HT1080 (cell line): Measurements from ENCODE around the gene ZNF174. TPM values are rescaled to one million over a fixed set of nuclear protein-coding genes. Genes with fewer than 3 reads are reported as not detected.

Experiments
- DNase-seq: peaks from one replicate; pipeline ENCODE4 v3.0.0-alpha.2; 2015; ENCODE audit warnings: low read depth
- polyA plus RNA-seq, 2 experiments: library from polyadenylated mRNA; depleted of rRNA; stranded (reverse); fragments of >200 nt; gene quantifications; 2 replicates each; pipeline ENCODE4 v1.2.3, GENCODE V29; 2015
- total RNA-seq: library from RNA; depleted of rRNA; stranded (reverse); fragments of >200 nt; shearing (Covaris generic); gene quantifications from 2 replicates; pipeline ENCODE4 v1.2.3, GENCODE V29; 2014; rRNA removed

Gene ZNF174
- total RNA-seq, result 9.7 and 15.1 TPM in 2 replicates
- polyA plus RNA-seq (2015; cell fraction: cytosol; rRNA removed), result 11.4 and 15.0 TPM in 2 replicates
- polyA plus RNA-seq (2015; cell fraction: nucleus; rRNA removed), result 17.7 and 20.1 TPM in 2 replicates

DNA sequence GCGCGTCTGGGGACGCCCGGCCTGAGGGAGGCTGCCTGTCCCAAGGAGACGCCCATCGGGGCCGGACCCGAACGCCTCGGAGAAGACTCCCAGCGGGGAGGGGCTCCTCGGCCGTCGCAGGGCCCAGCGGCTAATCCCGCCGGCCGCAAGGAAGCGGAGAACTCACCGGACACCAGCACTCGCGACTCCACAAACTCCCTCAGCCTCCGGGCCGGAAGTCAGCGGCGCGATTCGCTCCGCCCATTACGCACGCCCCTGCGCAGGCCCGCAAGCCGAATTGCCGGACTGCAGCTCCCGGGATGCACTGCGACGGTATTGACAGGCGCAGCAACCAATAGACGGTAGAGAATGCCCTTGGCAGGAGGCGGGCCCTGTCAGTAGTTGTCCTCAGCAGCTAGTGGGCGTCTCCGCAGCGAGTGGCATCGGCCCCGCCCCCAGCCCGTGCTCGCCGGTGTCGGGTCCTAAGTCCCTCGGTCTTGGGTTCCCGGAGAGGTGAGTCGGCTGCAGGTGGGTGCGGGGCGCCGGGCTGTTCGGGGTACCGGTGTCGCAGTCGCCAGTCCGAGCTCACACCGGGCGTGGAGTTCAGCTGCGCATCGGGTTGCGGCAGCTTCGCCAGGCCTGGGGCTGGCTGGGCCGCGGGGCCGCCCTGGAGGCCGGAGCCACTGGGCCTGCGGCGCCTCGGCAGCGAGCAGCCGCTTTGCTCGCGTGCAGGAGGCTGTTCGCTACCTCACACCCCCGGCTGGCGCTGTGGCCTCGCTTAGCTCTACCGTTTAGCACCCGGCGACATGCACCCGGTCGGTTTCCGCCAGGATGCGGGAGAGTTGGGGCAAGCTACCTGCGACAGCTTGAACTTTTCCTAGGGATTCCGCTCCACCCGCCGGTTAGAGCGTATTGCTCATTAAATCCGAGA lies at the start of gene ZNF174, which contains the start of gene ZSCAN32:
ZNF174 (plus strand) TSS at position 437 of the 910 bp plus-strand sequence. CDS start 790 bp downstream, outside the sequence.
ZSCAN32 (minus strand) TSS at position 226 of the 910 bp plus-strand sequence. CDS start 3,447 bp downstream, outside the sequence.
- DNase-seq, result peak; percentile 99

DNA sequence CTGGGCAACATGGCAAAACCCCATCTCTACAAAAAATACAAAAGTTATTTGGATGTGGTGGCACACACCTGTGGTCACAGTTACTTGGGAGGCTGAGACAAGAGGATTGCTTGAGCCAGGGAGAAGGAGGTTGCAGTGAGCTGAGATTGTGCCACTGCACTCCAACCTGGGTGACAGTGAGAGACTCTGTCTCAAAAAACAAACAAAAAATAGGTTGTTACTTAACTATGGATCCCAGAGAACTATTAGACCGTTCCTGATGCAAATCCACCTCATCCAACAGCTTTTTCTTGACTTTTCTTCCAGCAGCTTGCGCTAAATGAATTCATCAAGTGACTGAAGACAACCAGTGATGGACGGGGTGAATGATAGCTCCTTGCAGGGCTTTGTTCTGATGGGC lies 45.4 kb upstream of the ZNF174 start, which contains the start of gene OR2C1:
OR2C1 (plus strand) TSS at position 301 of the 400 bp plus-strand sequence; CDS start at position 353, 52 bp downstream.
- no peak for DNase-seq

DNA sequence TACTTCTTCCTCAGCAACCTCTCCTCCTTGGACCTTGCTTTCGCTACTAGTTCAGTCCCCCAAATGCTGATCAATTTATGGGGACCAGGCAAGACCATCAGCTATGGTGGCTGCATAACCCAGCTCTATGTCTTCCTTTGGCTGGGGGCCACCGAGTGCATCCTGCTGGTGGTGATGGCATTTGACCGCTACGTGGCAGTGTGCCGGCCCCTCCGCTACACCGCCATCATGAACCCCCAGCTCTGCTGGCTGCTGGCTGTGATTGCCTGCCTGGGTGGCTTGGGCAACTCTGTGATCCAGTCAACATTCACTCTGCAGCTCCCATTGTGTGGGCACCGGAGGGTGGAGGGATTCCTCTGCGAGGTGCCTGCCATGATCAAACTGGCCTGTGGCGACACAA lies 44.9 kb upstream of the ZNF174 start:
- DNase-seq, result peak; percentile 11

DNA sequence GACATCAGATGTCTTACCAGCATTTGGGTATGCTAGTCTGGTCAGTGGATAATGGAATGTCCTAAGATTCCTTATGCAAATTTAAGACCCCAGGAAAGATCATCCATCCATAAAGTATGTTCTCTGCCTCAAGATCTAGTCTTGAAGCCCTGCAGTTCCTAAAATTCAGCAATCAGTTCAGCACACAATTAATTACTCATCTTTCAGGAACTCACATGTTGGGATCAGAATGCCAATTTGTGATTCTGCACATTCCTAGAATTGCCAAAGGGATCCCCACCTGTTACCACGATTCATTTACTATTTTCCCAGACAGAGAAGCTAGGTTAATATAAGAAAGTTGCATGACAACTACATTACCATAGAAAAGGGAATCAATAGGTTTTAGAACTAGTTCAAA lies 42.1 kb upstream of the ZNF174 start:
- no peak for DNase-seq

DNA sequence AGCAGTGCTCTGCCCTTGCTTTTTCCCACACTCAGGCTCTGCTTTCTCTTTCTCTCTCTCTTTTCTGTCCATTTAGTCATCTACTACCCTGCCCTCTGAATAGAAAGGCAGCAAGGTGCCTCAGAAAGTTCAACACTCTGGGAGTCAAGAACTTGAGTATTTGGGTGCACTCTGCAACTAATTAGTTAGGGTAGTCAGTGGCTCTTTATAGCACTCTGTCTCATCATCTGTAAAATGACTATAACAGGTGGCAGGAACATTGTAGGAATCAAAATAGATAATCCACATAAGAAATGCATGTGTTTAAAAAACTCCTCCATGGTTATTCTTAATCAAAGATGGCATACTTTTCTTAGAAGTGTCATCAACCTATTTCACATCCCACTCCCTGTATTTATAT lies 38.1 kb upstream of the ZNF174 start:
- DNase-seq, result no peak

DNA sequence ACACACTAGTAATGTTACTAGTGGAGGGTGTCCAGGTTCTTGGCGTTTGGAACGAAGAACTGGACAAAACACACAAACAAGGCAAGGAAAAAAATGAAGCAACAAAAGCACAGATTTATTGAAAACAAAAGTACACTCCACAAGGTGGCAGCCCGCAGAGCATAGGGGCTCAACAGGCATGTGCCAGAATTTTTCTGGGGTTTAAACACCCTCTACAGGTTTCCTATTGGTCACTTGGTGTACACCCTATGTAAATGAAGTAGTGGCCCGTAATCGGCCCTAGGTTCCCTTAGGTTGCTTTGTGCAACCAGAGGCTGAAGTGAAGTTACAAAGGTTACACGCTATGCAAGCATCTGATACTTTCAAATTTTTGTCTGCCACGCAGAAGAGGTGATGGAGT lies 37.2 kb upstream of the ZNF174 start:
- peak; percentile 21 for DNase-seq

DNA sequence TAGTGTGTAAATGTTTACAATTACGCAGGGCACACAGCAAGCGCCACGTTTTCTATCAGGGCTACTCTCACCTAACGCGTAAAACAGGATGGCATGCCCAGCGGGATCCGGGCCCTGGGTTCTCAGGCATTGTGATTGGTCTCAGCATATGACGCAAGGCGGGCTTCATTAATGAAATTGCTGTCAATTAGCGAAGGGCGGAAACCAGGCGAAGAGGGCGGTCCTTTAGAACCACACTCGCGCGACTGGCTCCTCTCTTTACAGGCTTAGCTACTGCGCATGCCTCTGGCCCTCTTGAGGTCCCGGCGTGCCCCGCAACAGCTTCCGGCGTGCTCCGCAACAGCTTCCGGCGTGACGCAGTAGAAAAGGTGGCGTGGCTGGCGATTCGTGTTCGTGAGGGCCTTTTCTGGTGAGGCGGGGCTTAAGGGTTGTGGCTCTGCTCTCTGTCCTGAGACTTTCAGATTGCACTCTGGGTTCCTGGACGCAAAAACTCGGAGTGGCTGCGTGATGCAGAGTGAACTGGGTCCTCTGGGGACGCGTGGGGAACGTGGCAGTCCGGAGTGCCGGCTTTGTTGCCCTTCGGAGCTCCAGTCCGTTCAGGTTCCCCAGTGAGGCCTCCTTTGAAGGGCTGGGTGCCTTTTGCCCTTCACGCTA lies 36.1 kb upstream of the ZNF174 start:
- peak; percentile 90 for DNase-seq

DNA sequence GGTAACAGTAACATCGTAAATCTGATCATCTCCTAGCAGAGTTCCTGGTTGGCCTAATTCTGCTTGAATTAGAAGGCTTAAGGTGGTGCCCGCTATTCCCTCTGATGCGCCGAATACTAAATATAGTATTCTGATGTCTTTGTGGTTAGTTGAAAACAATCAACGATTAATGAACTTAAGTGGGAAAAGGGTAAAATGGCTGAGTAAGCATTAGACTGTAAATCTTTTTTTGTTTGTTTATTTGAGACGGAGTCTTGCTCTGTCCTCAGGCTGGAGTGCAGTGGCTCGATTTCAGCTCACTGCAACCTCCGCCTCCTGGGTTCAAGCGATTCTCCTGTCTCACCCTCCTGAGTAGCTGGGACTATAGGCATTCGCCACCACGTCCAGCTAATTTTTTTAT lies 31.9 kb upstream of the ZNF174 start:
- DNase-seq, result no peak

DNA sequence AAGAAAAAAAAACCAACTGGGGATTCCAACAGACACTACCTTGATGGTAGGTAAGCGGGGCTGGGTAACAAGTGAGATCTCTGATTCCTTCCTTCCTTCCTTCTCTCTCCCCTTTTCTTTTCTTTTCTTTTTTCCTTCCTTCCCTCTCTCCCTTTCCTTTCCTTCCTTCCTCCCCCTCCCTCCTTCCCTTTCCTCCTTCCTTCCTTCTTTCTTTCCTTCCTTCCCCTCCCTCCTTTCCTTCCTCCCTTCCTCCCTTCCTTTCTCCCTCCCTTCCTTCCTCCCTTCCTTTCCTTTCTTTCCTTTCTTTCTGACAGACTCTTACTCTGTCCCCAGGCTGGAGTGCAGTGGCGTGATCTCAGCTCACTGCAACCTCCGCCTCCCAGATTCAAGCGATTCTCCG lies 25.3 kb upstream of the ZNF174 start:
- DNase-seq, result no peak

DNA sequence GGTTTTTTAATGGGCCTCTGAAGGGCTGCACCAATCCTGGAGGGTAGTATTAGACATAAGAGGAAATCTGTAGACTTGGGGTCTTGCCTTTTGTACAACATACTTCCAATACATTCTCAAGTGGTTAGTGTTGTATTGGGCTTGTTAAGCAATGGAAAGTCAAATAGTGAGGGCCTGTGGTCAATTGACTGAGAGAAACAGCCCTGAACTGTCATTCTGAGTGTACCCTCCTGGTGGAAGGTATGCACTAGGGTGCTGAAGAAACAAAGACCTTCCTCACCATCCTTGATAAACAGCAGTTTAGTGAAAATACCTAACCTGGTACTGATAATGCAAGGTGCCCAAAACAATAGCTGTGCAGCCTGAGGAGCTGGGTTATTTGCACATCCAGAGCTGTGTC lies 23.1 kb upstream of the ZNF174 start:
- DNase-seq, result no peak

DNA sequence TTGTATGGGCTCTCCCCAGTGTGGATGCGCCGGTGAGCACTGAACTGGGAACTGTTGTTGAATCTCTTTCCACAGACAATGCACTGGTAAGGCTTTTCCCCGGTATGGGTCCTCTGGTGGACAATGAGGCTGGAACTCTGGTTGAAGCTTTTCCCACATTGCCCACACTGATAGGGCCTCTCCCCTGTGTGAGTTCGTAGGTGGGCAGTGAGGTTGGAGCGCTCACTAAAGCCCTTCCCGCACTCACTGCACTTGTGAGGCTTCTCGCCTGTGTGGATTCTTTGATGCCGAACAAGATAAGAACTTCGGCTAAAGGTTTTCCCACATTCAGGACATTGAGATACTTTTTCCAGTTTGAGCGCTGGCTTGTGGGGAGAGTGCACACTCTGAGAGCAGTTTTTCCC lies 18.0 kb upstream of the ZNF174 start:
- DNase-seq, result no peak

DNA sequence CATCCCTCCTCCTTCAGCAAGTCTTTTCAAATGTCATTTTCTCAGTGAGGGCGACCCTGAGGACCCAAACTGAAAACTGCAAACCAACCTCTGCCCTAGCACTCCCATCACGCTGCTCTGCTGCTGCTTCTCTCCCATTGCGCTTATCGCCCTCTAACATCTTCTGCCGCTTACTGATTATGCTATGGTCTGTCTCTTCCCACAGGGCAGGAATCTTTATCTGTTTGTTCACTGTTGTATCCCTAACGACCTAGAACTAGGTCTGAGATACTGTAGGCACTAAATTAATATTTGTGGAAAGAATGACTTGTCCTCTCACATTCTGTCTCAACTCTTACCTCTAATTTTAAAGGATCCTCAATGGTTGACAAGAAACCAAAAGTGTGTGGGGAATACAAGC lies 12.7 kb upstream of the ZNF174 start:
- no peak for DNase-seq

DNA sequence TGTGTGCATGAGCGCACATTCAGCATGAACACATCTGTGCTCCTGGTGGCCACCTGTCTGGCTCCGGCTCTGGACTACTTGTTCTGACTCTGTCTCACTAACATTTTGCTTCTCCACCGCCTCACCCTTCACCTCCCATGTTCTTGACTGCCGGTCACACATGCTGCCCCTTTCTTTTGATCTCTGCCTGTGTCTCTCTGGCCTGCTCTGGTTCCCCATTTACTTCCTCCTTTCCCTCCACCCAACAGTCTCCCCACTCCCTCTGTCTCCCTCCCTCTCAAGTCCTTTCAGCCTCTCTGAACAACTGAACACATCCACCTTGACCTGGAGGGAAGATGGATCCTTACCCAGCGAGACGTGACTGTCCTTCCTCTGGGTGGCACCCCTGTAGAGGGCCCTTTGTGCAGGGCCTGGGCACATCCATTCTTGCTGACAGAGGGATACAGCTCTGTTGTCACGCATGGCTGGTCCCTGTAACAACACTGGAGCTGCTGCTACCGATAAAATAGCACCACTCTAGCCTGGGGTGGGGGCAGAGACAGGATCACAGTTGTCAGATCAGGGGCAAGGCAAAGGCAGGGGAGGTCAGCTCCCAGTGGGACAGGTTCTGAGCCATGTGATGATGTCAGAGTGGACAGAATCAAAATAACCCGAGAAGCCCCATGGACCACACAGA lies 11.2 kb upstream of the ZNF174 start:
- no peak for DNase-seq

DNA sequence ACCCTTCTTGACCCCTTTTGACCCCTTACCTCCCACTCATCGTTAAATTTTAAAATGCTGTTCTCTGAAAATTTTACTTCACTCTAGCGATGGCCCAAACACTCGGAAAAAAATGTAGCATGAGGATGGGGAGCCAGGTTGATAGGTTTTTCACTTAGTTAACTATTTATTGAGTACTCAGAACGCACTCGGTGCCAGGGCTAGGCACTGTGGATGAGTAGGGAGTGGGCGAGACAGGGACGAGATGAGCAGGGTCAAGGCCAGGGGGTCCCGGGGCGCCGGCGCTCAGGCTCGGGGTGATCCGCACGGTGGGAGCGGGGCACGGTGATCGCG lies 603 bp upstream of the ZNF174 start:
- DNase-seq, result no peak

DNA sequence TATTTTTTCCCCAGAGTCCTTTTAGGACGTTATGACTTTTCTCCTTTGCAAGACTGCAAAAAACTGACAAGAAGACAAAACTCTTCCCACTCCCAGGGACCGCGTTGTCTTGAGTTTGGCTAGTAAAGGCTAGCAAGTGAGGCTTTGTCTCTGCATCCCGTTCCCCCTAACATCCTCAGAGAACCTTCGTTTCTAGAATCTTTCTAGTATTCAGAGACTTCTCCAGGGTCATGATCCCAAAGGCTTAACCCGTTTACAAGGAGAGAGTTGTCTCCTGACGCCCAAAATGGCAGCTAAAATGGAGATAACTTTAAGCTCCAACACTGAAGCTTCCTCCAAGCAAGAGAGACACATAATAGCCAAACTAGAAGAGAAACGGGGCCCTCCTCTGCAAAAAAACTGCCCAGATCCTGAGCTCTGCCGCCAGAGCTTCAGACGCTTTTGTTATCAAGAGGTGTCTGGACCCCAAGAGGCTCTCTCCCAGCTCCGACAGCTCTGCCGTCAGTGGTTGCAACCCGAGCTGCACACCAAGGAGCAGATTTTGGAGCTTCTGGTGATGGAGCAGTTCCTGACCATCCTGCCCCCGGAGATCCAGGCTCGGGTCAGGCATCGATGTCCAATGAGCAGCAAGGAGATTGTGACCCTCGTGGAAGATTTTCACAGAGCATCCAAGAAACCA lies 843 bp downstream of the ZNF174 start:
- DNase-seq, result peak; percentile 5

DNA sequence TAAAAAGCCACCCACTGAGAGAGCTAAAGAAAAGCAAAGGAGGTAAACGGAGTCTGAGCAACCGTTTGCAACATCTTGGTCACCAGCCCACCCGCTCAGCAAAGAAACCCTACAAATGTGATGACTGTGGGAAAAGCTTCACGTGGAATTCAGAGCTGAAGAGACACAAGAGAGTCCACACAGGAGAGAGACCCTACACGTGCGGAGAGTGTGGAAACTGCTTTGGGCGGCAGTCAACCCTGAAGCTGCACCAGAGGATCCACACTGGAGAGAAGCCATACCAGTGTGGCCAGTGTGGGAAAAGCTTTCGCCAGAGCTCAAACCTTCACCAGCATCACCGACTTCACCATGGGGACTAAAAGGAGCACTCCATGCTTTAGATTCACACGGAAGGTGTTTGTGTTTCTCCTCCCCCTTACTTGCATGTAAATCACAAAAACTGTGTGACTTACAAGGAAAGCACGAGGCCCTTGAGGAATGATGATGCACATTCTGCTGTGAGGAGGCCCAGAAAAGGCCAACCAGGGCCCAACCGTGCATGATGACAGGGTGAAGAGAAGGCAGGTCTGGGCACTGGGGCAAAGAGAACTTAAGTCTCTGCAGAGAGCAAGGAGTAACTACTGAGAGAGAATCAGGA lies 7.7 kb downstream of the ZNF174 start:
- DNase-seq, result no peak

DNA sequence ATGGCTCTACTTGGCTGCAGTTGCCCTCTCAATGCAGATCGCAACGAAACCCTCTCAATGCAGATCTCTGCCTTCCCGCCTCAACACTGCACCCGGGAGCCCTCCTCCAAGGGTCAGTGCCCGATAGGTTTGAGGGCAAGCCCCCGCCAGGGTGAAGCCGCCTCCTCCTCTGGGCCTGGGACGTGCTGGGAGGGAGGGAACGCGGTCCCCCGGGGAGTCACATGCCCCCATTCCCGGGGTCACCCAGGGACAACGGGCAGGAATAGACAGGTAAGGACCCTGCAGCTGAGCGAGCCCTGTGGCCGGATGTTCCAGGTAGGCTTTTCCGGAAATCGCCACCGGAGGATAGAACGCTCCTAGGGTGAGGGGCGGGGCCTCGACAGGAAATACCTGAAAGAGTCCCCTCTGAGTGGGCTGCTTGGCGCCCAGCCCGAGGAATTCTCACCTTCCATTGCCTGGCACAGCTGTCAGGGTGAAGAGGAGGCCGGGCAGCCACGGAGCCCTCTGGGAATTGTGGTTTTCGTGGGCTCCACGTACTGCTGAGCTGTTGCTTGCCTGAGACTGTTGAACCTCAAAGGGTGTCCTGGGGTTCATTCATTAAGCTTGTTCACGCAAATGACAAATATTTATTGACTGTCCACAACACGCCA lies 12.8 kb downstream of the ZNF174 start:
- peak; percentile 4 for DNase-seq

DNA sequence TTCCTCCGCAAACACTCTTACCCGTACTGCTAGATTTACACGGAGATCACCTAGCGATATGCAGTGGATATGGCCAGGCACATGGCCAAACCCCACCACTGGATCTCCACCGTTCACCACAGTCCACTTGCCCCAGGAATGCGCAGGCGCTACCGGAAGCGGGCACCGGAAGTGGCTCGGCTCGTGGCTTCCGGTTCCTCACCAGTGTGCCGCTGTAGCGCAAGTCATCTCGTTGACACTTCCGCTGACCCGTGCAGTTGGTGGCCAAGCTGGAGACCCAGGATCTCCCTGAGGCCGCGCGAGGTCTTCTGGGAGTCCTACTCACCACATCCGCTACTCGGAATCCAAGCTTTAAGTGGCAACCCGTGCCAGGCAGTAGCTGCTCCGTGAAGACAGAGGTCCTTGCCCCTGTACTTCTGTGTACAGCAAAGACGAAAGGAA lies 30.8 kb downstream of the ZNF174 start:
- no peak for DNase-seq

DNA sequence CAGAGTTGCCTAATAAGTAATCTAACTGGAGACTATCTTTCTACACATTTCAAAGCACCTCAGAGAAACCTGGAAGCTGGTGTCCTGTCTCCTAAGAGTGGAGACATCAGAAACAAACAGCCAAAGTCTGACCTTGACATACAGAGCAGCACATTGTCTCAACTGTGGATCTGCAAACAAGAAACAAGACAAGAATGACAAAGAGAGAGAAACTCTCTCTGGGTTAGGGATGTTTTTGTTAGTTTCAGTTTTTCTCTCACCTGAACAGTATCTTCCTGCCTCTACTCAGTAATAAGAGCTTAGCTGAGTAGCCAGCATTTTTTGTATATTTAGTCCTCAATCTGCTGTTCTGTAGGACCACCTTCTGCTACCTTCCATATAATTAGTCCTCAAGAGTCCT lies 33.4 kb downstream of the ZNF174 start:
- no peak for DNase-seq

DNA sequence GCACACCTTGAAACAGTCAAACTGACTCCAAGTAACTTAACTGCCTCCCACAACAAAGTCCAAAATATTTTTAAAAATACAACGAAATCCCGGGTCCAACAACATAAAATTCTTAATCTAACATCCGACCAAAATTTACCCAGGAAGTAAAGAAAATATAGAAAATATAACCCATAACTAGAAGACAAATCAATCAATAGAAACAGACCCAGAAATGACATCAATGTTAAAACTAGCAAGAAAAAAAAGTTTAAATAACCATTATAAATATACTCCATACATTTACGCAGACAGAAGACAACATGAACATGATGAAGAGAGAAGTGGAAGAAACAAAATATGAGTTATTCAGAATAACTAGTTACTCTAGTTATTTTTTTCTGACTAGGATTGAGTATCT lies 38.6 kb downstream of the ZNF174 start:
- DNase-seq, result no peak
